ENCODE data around the gene FLVCR2.
"Not testable (repeated sequence)": the region's sequence is repeated elsewhere in the genome, so short reads cannot be mapped to it uniquely, and the experiment has no call there.

FLVCR2 gene

DNA sequence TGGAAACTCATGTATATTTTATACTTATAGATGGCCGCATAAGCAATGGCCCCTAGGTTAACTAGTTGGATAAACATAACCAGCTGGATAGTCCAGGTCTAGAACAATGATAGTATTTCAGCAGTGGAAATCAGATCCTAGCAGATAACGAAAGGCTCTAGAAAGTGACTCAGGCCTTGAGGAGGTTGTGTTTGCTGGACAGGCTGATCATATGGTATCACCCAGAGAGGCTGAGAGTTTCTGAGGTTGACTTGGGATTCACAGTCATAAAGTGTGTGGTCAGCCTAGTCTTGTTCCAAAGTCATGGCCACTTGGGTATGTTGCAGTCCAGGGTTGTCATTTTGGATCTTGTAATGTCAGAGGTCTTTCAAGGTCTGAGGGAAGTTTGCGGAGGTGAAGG lies 16.8 kb downstream of the FLVCR2 start:
- DNase-seq (ENCODE audit: low read depth), result no peak

DNA sequence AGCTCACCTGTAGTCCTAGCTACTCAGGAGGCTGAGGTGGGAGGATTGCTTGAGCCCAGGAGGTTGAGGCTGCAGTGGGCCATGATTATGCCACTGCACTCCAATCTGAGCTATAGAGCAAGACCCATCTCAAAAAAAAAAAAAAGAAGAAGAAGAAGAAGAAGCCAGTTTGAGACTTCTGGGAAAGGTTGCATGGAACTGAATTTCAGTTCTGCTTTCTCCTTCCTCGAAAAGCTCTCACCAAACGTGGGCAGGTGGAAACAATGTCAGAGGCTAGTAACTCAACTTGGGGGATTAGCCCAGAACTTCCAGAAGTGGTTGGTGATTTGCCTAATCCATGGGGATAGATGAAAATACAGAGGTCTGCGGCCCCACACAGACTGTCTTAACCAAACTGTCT lies 18.7 kb downstream of the FLVCR2 start:
- DNase-seq (ENCODE audit: low read depth), result no peak

DNA sequence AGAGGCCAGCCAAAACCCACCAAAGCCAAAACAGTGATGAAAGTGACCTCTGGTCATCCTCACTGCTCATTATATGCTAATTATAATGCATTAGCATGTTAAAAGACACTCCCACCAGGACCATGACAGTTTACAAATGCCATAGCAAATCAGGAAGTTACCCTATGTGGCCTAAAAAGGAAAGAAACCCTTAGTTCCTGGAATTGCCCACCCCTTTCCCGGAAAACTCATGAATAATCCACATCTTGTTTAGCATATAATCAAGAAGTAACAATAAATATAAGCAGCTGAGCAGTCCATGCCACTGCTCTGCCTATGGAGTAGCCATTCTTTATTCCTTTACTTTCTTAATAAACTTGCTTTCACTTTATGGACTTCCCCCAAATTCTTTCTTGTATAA lies 21.7 kb downstream of the FLVCR2 start:
- not testable (repeated sequence) for DNase-seq (ENCODE audit: low read depth)

DNA sequence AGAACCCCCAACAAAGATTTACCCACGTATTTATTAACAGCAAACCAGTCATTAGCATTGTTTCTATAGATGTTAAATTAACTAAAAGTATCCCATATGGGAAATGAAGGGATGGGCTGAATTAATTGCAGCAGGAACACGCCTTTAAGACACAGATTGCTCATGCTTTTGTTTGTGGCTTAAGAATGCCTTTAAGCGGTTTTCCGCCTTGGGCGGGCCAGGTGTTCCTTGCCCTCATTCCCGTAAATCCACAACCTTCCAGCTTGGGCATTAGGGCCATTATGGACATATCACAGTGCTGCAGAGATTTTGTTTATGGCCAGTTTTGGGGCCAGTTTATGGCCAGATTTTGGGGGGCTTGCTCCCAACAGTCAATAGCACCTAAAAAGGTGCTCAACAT lies 22.6 kb downstream of the FLVCR2 start:
- DNase-seq (ENCODE audit: low read depth), result not testable (repeated sequence)

DNA sequence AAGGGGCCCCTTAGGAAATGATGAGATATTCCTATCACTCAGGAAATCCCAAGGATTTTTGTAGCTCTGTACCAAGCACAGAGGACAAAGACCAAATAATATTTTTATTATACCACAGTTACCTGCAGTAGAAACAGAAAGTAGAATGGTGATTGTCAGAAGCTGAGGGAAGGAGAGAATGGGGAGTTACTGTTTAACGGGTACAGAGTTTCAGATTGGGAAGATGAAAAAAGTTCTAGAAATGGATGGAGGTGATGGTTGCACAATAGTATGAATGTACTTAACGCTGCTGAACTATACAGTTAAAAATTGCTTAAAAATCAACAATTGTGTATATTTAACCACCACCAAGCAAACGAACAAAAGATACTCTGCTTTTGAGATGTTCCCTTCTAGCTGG lies 24.1 kb downstream of the FLVCR2 start:
- DNase-seq (ENCODE audit: low read depth), result no peak

DNA sequence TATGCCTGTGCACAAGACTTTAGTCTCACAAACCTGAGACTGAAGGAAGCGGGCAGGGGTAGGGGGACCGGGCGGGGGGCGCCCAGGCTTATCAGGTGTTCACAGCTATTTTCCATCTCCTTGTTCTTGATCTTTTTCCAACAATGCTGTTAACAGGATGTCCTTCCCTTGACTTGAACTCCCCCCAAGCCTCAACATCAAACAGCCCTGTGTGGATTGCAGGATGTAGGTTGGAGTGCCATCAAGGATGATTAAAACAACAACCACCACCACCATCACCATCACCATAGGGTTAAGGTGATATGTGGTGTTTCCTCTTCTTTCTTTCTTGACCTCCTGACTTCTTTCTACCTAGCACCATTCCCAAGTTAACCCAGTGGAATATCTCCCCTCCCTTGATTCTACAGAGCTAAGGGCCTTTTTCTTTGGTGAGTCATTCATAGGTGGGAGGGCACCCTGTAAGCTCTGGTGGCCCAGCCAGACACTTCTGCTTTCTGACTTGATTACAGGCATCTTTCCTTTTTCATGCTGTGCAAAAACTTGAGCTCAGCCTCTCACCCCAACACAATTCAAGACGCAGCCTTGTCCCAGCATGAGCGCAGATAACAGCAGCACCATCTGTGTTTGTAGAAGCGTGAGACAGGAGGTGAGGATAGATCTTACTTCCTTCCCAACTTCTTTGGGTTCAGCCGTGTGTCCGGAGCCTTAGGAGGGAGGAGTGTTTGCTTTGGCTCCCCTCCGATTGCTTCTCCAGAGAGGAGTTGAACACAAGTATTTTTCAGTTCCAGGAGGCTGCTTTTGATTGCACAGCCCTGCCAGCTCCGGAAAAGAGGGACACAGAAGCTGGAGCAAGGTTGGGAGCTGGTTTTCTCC lies 26.8 kb downstream of the FLVCR2 start:
- DNase-seq (ENCODE audit: low read depth), result no peak

DNA sequence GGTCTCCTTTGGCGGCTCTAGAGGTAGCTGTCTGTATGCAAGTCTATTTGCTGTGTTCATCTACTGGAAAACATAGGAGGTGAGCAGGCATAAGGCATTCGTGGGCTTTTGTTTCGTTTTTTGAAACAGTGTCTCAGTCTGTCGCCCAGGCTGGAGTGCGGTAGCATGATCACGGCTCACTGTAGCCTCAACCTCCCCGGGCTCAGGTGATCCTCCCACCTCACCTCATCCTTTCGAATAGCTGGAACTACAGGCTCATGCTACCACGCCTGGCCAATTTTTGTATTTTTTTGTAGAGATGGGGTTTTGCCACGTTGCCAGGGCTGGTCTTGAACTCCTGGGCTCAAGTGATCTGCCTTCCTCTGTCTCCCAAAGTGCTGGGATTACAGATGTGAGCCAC lies 27.5 kb downstream of the FLVCR2 start:
- DNase-seq (ENCODE audit: low read depth), result no peak

DNA sequence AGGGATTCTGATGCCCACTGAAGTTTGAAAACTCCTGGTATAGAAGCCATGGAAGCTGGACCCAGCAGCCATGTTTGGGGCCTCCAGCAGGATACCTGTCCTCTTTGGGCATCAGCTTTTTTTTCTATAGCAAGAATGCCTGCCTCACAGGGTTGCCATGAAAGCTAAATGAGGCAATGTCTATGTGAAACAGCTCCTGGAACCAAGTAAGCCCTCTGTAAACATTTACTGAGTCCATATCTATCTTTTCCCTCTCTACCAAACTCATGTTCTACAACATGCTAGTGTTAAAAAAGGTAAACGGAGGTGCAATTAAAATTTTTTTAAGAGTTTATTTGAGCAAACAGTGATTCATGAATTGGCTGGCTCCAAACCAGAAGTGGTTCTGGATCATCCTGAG lies 28.6 kb downstream of the FLVCR2 start:
- DNase-seq (ENCODE audit: low read depth), result no peak

DNA sequence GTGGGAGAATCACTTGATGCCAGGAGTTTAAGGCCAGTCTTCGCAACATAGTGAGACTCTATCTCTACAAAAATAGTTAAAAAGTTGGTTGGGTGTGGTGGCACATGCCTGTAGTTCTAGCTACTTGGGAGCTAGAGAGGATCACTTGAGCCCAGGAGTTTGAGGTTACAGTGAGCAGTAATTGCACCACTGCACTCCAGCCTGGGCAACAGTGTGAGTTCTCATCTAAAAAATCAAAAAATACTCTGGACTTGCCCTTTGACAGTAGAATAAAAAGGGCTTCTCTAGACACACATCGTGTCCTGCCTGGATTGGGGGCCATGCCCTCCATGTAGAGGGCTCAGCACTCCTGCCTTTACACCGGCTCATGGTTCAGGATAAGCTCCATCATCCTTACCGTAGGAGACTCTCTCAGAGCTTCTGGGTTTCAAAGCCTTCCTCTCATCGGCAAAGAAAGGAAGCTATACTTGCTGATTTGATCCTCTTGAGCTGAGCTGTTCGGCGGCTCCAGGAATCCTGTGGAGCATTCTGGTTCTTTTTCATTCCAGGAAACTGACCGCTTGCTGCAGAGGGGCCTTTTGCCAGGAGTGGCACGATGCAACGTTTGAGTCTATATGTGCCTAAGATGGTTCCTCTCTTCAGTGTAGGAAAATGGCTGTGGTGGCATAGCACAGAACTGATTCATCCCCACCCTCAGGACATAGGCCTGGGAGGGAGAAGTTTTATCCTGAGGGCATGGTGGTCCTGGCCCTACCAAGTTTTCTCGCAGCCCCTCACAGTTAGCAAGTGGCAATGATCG lies 29.6 kb downstream of the FLVCR2 start:
- no peak for DNase-seq (ENCODE audit: low read depth)

DNA sequence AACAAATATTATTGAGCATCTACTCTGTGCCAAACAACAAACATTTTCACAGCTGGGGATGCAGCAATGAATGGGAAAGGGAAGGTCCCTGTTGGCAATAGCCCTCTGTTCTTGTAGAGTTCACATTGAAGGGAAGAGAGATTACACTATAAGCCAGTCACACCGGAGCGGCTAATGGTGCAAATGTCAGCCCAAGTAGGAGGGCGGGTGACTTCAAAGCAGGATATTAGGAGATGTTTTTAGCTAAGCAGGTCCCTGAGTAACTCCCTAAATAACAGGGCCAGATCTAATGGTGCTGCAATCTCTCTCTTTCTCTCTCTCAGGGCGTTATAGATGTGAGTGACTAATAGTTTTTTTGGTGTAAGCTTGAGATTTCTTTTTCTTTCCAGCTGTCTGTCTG lies 30.7 kb downstream of the FLVCR2 start:
- no peak for DNase-seq (ENCODE audit: low read depth)

DNA sequence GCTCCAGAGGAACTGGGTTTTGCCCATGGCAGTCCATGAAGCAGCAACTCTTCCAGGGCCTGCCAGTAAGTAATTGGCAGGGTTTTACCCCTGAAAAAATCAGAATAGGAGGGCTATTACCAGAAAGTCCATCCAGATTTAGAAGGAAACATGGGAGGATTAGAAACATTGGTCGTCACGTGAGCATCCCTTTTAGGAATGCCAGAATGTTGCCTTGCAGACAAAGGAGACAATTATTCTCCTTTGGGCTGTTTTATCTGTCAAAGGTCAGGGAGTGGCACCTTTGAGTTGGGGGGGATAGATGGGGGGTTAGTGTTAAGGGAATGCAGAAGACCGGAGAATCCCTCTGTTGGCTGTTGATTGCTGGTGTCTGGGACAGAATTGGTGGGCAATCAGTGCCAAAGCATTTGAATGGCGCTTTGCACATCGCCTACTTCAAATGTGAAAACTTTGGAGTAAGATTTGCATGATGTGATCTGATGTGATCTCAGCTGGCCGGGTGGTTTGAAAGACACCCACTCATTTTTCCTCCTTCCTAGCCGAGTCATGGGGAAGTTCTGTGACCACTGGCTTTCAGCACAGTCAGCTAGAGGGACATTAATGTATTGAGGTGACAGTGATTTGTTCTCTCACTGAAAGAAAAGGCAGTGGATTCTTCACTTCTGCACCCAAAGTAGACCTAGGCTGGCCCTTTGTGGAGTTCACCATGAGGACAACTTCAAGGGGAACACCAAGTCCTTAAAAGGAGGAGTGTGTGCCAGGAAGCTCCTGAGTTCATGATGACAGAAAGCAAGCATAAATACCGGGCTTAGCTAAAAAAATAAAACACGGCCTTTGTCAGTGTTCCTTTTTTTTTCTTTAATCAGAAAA lies 31.4 kb downstream of the FLVCR2 start:
- no peak for DNase-seq (ENCODE audit: low read depth)

DNA sequence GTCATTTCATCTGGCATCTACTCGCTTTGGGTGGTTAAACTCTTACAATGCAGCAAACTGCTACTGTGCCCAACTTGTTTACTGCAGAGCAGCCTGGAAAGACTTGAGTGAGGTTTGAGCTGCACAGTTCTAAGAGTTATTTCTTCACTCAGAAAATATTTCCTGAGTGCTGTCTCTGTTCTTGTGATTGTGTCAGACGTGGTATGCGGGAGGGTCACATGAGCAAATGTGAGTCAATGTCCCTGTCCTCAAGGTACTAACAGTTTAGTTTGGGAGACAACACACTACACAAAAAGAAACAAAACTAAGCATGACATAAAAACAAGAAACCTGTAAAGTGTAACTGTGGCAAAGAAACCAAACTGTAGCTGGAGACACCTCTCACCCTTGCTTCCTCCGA lies 32.4 kb downstream of the FLVCR2 start:
- peak; percentile 16 for DNase-seq (ENCODE audit: low read depth)

DNA sequence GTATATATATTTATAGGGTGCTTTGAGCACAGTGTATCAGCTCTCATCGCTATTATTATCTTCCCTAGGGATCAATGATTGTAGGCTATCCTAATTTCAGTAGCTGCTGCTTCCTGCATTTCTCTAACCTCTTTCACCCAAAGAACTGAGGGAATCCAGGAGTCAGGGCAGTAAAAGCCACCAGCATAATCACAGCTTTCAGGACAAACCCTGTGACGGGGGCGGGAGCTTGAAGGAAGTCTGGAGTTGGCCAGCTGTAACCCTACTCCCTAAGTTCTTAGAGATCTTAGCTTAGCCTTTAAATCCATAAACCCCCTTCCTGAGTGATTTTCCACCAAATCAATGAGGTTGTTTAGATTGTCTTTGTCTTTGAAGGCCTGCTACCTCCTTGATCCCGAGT lies 33.7 kb downstream of the FLVCR2 start:
- DNase-seq (ENCODE audit: low read depth), result no peak

DNA sequence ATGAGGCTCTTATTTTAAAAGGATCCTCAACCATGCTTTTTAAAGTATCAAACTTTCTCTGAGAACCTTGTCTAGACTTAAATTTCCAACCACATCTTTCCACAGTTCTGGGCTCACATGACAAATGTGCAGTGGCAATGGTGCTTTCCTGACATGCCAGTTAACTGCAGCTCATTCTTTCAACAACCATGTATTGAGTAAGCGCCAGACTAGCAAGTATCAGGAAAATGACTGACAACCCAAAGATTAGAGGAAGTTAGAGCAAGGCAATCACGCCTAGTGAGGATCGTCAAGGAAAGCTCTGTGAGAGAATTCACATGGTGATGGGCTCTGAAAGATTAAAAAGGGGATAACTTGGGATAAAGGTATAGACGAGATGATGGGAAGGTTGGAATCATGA lies 35.8 kb downstream of the FLVCR2 start:
- DNase-seq (ENCODE audit: low read depth), result no peak

DNA sequence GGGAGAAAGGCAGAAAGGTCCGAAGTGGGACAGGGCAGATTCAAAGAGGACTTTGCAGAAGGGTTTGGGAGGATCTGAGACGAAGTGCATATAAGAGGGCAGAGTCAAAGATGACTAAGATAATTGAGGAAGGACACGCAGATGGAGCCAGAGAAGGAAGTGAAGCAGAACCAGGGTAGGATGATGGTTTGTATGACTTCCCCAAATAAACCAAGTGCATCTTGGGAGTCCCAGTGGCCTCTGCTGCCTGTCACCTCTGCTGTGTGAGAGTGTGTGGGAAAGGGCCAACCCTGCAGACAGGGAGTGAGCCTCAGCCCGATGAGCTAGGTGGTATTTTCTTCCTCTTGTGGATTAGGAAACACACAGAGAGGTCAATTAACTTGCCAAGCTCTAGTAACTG lies 36.8 kb downstream of the FLVCR2 start:
- no peak for DNase-seq (ENCODE audit: low read depth)

DNA sequence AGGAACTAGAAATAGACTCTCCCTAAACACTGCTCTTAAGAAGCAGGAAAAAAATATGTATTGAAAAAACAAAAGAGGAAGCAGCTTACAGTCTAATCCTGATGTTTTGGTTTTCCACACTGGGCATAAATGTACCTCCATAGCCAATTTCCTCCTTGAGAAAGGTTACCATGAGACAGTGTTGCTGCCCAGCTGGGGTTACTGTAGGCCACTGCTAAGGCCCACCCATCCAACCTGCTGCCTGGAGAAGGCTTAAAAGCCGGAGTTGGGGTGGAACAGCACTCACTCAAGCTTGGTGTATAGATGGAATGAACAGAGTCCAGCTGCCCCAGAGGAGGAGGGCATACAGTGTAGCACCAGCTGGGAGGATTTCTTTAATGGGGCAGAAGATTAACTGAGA lies 41.1 kb downstream of the FLVCR2 start:
- no peak for DNase-seq (ENCODE audit: low read depth)

DNA sequence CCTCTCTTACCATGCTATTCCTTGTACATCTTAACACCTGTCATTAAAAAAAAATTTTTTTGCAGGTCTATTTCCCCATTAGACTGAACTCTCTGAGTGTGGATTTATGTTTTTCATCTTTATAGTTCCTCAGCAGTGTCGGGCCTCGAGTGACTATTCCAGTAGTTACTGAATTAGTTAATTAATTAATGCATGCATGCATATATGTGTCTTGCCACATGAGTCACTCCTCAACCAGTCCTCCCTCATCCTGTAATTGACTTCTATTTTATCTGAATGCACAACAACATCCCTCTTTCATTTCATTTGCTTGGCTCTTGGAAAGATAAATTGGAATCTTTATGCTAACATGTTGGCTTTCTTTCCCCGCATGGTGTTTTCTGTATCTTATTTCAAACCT lies 46.6 kb downstream of the FLVCR2 start:
- no peak for DNase-seq (ENCODE audit: low read depth)

DNA sequence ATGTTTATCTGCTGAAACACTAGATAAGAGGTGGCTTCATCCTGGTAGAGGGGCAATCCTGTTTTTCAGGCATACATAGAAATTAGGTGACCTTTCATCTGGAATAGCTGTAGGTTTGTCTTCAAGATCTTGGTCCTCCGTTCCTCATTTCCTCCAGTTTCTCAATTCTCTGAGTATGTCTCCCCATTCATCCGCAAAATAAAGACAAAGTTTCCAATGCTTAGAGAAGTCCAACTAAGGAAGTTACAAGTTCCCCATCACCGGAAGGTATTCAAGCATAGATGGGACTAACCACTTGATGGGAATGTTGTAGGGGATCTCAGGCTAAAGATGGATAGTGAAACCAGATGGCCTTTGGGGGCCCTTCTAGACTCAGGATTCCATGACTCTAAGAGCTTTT lies 48.0 kb downstream of the FLVCR2 start:
- DNase-seq (ENCODE audit: low read depth), result no peak

DNA sequence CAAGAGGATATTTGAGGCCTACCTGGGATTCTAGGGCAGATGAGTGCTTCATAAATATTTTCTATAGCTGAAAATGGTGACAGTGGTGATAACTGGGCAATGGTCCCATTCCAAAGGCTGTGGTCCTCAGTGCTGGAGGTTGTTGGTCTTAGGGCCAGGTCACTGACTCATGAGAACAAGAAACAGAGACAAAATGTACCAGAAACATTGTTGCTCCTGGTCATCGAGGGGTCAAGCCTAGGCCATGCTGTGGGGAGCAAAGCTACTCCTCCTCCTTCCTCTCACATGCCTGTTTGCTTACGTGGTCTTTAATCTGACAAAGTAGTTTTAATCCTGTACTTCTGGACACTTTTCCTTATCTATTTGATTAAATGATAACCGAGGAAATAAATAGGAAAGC lies 48.4 kb downstream of the FLVCR2 start:
- DNase-seq (ENCODE audit: low read depth), result no peak

DNA sequence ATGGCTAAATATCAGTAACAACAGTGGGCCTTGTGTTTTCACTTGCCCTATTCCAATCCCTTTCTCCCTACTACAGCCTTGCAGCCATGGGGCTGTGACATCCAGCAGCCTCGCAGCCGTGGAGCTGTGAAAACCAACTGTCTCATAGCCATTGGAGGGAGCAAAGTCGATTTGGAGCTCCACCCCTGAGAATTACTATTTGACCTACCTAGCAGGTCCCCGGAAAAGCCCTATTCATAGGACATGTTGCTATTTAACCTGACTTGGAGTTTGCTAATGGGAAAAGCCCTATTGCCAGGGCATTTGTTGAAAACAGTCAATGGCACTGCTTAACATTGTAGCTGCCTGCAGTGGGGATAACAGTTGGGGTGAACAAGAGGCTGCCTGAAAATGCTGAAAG lies 49.0 kb downstream of the FLVCR2 start:
- DNase-seq (ENCODE audit: low read depth), result no peak

DNA sequence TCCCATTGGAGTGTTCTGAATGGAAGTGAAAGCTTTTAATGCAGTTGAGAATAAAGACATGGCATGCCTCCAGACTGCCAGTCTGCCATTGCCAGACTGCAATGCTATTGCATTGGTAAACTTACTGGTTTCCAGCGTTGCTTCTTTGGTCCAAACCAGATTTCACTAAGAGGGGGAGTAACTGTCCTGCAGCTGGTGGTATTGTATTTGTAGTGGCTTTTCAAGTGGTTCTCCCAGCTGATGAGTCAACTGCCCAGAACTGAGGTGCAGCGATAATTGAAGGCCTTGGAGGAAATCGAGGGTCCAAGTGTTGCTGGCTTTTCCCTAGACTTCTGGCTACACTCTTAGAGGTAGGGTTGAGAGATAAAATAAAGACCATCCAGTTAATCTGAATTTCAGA lies 50.4 kb downstream of the FLVCR2 start:
- no peak for DNase-seq (ENCODE audit: low read depth)

DNA sequence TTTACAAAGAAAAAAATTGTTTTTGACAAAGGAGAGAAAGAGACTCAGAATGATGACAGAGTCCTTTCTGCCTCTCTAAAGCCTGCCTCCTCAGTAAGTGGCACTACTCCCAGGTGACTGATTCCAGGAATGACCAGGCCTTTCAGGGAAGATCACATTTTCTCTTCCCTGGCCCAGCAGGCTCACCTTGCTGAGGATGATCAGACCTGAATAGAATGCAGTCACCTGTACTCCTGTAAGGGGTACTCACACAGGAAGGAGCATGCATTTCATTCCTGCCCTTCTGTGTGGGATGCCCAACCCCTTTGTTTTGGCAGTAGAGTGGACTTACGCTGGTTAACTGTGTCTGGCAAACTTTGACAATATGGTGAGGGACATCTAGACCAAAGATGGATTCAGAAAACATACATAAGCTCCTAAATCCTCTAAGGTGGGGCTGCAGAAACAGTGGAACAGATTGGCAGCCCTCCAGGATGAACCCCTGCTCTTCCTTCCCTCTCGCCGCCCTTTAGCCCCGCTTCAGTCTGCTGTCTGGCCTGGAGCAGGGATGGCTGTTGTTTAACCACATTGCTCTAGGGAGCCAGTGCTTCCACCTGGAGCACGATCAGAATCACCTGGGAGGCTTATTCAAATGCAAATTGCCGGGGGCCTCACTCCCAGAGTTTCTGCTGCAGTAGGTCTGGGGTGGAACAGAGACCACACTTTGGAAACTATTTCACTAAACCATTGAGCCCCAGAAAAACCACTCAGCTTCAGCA lies 52.5 kb downstream of the FLVCR2 start:
- DNase-seq (ENCODE audit: low read depth), result no peak

All from EH (cell line).